Stimulated activated CD4-positive, alpha-beta T cell treated with anti-CD3 and anti-CD28 coated beads, Interleukin-2, amount 100 ng/mL, for 4 hours (primary cell): ENCODE data around the gene OR51G2.
"Not testable (repeated sequence)": the region's sequence is repeated elsewhere in the genome, so short reads cannot be mapped to it uniquely, and the experiment has no call there.

Experiments
- DNase-seq: peaks from one replicate; pipeline ENCODE4 v3.0.0-alpha.2; 2020; ENCODE audit warnings: low read depth

Gene OR51G2, protein sequence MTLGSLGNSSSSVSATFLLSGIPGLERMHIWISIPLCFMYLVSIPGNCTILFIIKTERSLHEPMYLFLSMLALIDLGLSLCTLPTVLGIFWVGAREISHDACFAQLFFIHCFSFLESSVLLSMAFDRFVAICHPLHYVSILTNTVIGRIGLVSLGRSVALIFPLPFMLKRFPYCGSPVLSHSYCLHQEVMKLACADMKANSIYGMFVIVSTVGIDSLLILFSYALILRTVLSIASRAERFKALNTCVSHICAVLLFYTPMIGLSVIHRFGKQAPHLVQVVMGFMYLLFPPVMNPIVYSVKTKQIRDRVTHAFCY

DNA sequence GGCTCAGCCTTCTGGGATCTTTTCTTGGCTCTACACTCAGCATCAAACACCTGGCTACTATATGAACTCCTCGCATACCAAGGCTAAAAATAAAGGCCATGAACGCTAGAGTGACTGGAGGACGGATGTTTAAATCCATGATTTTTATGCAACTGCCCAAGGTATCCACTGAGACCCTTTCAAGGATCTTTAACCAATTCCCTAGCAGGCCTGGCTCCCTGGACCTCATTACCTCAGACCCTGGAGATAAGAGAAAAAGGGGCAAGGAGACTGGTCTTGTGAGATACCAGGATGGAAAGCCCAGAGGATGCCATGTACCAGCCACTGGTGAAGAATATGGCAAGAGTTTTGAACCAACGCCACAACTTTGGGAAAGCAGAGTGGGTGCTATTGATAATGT, at the start of gene OR51G2:
OR51G2 (minus strand) TSS at position 101 of the 400 bp plus-strand sequence. CDS start 3,687 bp downstream, outside the sequence.
- DNase-seq = no peak

DNA sequence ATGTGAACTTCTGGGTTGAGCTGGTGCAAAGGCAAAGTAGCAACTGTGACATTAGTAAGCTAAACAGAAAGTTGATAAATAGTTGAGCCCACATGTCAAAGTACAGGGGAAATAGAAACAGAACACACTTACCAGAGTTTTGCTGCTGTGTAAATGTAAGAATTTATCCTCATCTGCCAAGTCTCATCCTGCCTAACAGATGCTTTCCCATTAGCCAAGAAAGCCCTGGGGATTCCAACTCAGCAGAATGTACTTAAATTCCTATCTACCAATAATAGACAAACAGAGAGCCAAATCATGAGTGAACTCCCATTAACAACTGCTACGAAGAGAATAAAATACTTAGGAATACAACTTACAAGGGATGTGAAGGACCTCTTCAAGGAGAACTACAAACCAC, 43.7 kb upstream of the OR51G2 start:
- no peak for DNase-seq

GRCh38 chr11:4960877-4961276, 41.7 kb upstream of the OR51G2 start:
- no peak for DNase-seq

GRCh38 chr11:4957396-4957795, 38.2 kb upstream of the OR51G2 start:
- no peak for DNase-seq

GRCh38 chr11:4955613-4956012, 36.5 kb upstream of the OR51G2 start, which contains the start of gene OR51A2:
Gene OR51A2 (minus strand): TSS chr11:4955713. CDS start chr11:4955713, 0 bp downstream.
- DNase-seq = not testable (repeated sequence)

DNA sequence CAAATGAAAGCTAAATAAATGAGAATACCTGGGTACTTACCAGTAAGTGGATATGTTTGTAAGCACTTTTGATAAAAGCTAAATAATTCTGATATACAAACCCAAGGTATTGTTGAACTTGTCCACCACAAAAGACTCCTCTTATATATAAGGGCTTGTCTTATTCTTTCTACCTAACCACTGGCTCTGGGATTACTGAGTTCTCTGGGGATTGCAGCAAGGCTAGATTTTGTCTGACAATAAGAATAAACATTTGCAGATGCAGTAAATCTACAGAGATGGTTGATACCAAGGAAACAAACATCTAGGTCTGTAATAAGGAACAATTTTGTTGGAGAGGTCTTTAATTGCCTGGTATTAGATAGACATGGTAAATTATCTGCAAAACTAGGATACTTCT, 28.4 kb upstream of the OR51G2 start, which contains the start of gene OR51A4:
OR51A4 (minus strand) TSS at position 101 of the 400 bp plus-strand sequence. CDS start 505 bp downstream, outside the sequence.
- DNase-seq = no peak

DNA sequence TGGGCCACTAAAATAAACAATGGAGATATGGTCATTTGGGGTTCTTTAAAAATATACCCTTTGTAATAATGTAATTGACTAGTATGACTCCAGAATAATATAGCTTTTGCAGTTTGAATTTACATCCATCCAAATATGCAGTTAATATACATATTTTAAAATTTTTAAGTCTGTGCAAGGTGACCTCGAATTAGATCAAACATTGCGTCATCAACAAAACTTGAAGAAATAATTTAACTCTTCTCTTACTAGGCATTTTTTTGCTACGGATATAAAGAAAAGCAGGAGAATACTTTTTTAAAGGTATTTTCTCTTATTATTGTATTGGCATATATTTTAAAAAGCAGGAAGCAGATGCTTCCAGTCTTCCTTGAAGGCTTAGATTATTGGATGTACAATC, 17.6 kb upstream of the OR51G2 start:
- no peak for DNase-seq

DNA sequence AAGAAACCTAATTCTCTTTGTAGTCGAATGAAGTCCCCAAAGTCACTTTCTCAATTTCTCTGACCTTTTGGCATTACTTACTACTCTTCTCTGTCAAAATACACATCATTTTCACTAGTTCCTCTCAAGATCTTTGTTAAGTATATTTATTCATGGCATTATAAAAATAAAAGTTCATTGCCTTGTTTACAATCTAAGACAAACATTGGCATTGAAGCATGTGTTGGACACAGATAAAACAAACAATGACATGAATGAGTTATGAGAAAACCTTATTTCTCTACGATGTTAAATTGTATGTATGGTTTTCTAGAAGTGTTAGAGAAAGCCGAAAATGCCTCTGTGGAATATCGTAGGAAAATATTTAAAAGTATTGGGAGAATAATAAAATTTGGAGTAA, 13.6 kb upstream of the OR51G2 start:
- DNase-seq = no peak

- DNase-seq = no peak
These were observed 7.5 kb upstream of the OR51G2 start for GRCh38 chr11:4926608-4927007.

DNA sequence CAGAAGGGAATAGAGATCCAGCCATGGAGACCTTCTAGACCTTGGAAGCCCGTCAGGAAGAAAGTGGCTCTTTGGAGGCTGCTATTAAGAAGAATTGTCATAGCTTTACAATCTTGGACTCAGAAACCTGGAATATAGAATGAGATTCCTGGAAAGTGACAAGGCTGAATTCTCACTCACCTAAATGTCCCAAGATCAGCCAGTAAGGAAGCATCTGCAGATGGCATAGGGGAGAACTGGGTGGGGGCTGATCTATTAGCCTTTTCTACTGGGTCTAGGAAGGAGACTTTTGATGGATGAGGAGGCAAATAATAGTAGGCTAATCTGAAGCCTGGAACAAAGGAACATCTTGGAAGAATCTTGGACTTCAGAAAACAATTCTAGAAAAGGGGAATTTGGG, 5.1 kb upstream of the OR51G2 start, which contains the start of gene OR51G1:
OR51G1 (minus strand) TSS at position 101 of the 400 bp plus-strand sequence; CDS start at position 101, 0 bp downstream.
- no peak for DNase-seq

DNA sequence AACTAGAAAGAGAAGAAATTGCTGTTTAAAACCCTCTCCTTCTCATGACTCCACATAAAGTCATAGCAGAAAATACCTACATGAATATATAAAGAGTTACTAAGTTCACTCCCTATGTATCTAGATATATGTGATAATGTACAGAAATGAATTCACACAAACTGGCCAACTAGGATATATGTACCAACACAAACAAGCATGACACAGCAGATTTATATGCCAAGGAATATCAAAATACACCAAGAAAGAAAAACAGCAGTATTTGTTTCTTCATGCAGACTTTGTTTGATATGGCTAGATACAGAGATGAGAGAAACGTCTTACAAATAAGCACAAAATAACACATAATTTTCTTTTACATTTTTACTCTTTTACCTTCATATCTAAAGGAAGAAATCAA, 3.2 kb upstream of the OR51G2 start:
- DNase-seq = no peak

DNA sequence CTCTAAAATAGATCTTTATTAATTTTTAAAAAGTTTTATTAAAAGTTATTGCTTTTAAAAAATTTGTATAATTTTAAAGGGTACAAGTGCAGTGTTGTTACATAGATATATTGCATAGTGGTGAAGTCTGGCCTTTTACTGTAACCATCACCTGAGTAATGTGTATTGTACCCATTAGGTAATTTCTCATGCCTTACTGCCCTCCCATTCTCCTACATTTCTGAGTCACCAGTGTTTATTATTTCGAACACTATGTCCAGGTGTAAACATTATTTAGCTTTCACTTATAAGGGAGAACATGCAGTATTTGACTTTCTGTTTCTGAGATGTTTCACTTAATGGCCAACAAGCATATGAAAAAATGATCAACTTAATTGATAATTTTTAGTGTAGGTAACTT, 2.6 kb upstream of the OR51G2 start:
- DNase-seq = no peak

- no peak for DNase-seq
These were observed 2.6 kb downstream of the OR51G2 start for GRCh38 chr11:4916581-4916980.

GRCh38 chr11:4903484-4903883, 15.7 kb downstream of the OR51G2 start, which contains the start of gene OR51A7:
Gene OR51A7 (plus strand): TSS chr11:4903783. CDS start chr11:4907370, 3,587 bp downstream.
- DNase-seq = no peak

DNA sequence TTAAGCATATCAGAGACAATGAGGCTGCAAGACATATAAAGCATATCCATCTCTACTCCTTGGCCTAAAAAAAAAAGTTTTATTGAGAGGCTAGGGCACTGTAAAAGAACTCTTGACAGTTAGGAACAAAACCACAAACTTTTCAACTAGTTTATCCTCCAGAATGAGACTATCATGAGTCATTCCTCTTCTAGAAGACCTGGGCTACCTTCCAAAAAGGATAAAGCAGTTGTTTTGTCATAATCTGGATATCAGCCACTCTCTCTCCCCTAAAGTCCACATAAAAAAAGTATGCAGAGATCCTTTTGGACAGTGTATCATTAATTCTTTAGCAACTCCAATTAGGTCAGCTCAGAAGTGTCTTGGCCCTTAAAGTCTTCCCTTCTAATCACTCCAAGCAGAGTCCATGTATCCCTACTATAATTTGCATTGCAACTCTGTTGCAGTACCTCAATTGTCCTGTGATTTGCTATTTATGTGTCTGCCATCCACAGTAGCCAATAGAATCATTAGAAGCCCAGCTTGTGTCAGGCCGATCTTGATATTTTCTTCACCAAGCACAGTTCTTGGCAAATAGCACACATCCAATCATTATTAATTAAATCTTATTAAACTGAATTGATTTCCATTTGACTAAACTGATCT, 27.0 kb downstream of the OR51G2 start:
- no peak for DNase-seq

DNA sequence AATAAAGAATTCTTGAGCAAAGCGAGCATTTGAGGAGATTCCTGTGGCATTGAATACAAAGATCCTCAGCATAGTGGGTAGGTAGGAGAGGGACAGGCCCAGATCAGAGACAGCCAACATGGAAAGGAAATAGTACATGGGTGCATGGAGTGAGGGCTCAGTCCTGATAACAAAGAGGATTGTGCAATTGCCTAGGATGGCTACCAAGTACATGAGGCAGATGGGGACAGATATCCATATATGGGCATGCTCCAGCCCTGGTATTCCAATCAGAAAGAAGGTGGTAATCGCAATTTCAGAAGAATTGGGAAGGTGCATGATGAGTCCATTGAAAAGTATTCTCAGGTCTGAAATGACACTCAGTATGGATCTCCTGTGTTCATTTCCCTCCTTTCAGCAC, 28.9 kb downstream of the OR51G2 start:
- no peak for DNase-seq

- no peak for DNase-seq
These were observed 31.6 kb downstream of the OR51G2 start for GRCh38 chr11:4887591-4887990.

DNA sequence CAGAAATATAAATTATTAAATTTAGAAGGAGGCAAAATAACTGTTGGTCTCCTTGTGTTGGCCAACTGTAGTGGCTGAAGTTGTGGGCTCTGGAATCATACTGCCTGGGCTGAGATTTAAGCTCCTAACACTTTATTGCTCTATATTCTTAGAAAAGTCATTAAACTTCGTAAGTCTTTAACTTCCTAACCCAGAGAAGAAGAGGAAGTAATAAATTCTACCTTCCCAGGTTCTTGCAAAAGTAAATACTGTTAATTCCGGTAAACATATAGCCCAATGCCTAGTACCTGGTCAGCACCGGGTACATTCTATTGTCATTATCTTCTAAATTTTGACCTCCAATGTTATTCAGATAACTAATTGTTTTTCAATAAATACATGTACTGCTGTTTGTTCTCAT, 33.0 kb downstream of the OR51G2 start:
- DNase-seq = no peak

GRCh38 chr11:4884361-4884760, 34.8 kb downstream of the OR51G2 start:
- DNase-seq = no peak

DNA sequence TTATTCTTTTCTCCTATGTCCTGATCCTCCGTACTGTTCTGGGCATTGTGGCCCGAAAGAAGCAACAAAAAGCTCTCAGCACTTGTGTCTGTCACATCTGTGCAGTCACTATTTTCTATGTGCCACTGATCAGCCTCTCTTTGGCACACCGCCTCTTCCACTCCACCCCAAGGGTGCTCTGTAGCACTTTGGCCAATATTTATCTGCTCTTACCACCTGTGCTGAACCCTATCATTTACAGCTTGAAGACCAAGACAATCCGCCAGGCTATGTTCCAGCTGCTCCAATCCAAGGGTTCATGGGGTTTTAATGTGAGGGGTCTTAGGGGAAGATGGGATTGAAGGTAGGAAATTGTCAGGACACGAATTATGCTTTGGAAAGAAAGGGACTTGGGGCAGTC, 36.6 kb downstream of the OR51G2 start:
- no peak for DNase-seq

GRCh38 chr11:4881860-4882500, 37.2 kb downstream of the OR51G2 start, which contains the start of gene OR51T1:
Gene OR51T1 (plus strand): TSS chr11:4881900. CDS start chr11:4881900, 0 bp downstream.
- DNase-seq = no peak

GRCh38 chr11:4881188-4881587, 38.0 kb downstream of the OR51G2 start:
- DNase-seq = no peak

- no peak for DNase-seq
These were observed 53.3 kb downstream of the OR51G2 start for GRCh38 chr11:4865855-4866254.
